ENCODE measurements around the gene WNT7B. TPM values are rescaled to one million over a fixed set of nuclear protein-coding genes. Genes with fewer than 3 reads are reported as not detected.
A peak's percentile ranks its signal among the peaks of the same experiment; 100 is the strongest.

The WNT7B gene
- polyA plus RNA-seq, 6 donors from 2014 or later, result 0.17 to 0.62 TPM; not detected in 4

- Mint-ChIP-seq H3K27me3 (peaks cover 0 to 6% (median 4%) of the 10 kb centered on the region in 3 donors), H3K4me3 (peak overlapping the region in 7 of 8 donors; percentile 85 to 94 (median 87))
These were observed 35.9 kb upstream of the WNT7B start for GRCh38 chr22:46012881-46013281.

GRCh38 chr22:46012182-46012880 is 35.4 kb upstream of the WNT7B start:
- H3K9me3 Mint-ChIP-seq, result peaks cover 0 to 12% (median 4%) of the 10 kb centered on the region in 7 donors
- DNase-seq (no peak), ATAC-seq (ENCODE audit: low read depth in 2 of 2) (no peak)
- peak overlapping the region in 5 of 8 donors; percentile 33 to 87 (median 55) for H3K4me3 Mint-ChIP-seq
- peaks cover 0 to 6% (median 4%) of the 10 kb centered on the region in 3 donors for H3K27me3 Mint-ChIP-seq
- peaks cover 3 to 16% (median 8%) of the 10 kb centered on the region in 3 donors for H3K4me1 Mint-ChIP-seq
- no peaks in the 10 kb centered on the region for H3K36me3 Mint-ChIP-seq
- H3K27ac Mint-ChIP-seq, result no peak overlapping the region

More at GRCh38 chr22:46012881-46013281, 35.9 kb upstream of the WNT7B start:
- peaks cover 0 to 12% (median 4%) of the 10 kb centered on the region in 7 donors for H3K9me3 Mint-ChIP-seq
- ATAC-seq (ENCODE audit: low read depth in 2 of 2) (no peak), DNase-seq (no peak)
- H3K27ac Mint-ChIP-seq, result peak overlapping the region in 4 of 6 donors; percentile 24 to 86 (median 49)
- peaks cover 3 to 16% (median 8%) of the 10 kb centered on the region in 3 donors for H3K4me1 Mint-ChIP-seq
- no peaks in the 10 kb centered on the region for H3K36me3 Mint-ChIP-seq

- ATAC-seq (ENCODE audit: low read depth in 2 of 2), result no peak
- Mint-ChIP-seq H3K27me3 (peaks cover 0 to 6% (median 4%) of the 10 kb centered on the region in 3 donors), H3K27ac (no peak overlapping the region), H3K9me3 (peaks cover 0 to 12% (median 4%) of the 10 kb centered on the region in 7 donors), H3K4me3 (peak overlapping the region in 4 of 8 donors; percentile 33 to 61 (median 53)), H3K36me3 (no peaks in the 10 kb centered on the region), H3K4me1 (peaks cover 3 to 16% (median 8%) of the 10 kb centered on the region in 3 donors)
- no peak for DNase-seq
These were observed 34.7 kb upstream of the WNT7B start for GRCh38 chr22:46011627-46012181.

GRCh38 chr22:46010951-46011626 is 34.1 kb upstream of the WNT7B start:
- no peak for DNase-seq
- no peak overlapping the region for H3K27ac Mint-ChIP-seq
- no peaks in the 10 kb centered on the region for H3K36me3 Mint-ChIP-seq
- H3K9me3 Mint-ChIP-seq, result peaks cover 0 to 12% (median 4%) of the 10 kb centered on the region in 7 donors
- no peak for ATAC-seq (ENCODE audit: low read depth in 2 of 2)
- peaks cover 6 to 20% (median 8%) of the 10 kb centered on the region in 3 donors for H3K4me1 Mint-ChIP-seq
- H3K27me3 Mint-ChIP-seq, result peaks cover 0 to 7% (median 6%) of the 10 kb centered on the region in 3 donors
- peak overlapping the region in 2 of 8 donors; percentile 16 to 29 for H3K4me3 Mint-ChIP-seq

- no peaks in the 10 kb centered on the region for H3K36me3 Mint-ChIP-seq
- H3K4me3 Mint-ChIP-seq, result peak overlapping the region in 2 of 8 donors; percentile 16 to 59
- H3K27me3 Mint-ChIP-seq, result peaks cover 0 to 9% (median 6%) of the 10 kb centered on the region in 3 donors
- H3K9me3 Mint-ChIP-seq, result peaks cover 0 to 12% (median 4%) of the 10 kb centered on the region in 7 donors
- ATAC-seq (ENCODE audit: low read depth in 2 of 2) (no peak), DNase-seq (no peak)
- peak overlapping the region in 1 of 6 donors; percentile 66 for H3K27ac Mint-ChIP-seq
- peaks cover 8 to 21% (median 8%) of the 10 kb centered on the region in 3 donors for H3K4me1 Mint-ChIP-seq
These were observed 33.4 kb upstream of the WNT7B start for GRCh38 chr22:46010207-46010867.

GRCh38 chr22:46009730-46010129 is 32.8 kb upstream of the WNT7B start:
- Mint-ChIP-seq H3K4me1 (peaks cover 8 to 21% (median 8%) of the 10 kb centered on the region in 3 donors), H3K27ac (no peak overlapping the region), H3K36me3 (no peaks in the 10 kb centered on the region), H3K9me3 (peaks cover 0 to 12% (median 4%) of the 10 kb centered on the region in 7 donors), H3K27me3 (peaks cover 0 to 9% (median 6%) of the 10 kb centered on the region in 3 donors), H3K4me3 (no peak overlapping the region)
- DNase-seq (no peak), ATAC-seq (ENCODE audit: low read depth in 2 of 2) (no peak)

GRCh38 chr22:46008836-46009596 is 32.1 kb upstream of the WNT7B start:
- Mint-ChIP-seq H3K36me3 (no peaks in the 10 kb centered on the region), H3K9me3 (peaks cover 0 to 12% (median 4%) of the 10 kb centered on the region in 7 donors), H3K27ac (peak overlapping the region in 2 of 6 donors; percentile 37 to 82), H3K27me3 (peaks cover 5 to 9% (median 6%) of the 10 kb centered on the region in 3 donors), H3K4me1 (peaks cover 8 to 16% (median 8%) of the 10 kb centered on the region in 3 donors), H3K4me3 (no peak overlapping the region)
- no peak for DNase-seq
- no peak for ATAC-seq (ENCODE audit: low read depth in 2 of 2)

GRCh38 chr22:46008291-46008690 is 31.3 kb upstream of the WNT7B start:
- ATAC-seq (ENCODE audit: low read depth in 2 of 2) (no peak), DNase-seq (no peak)
- Mint-ChIP-seq H3K4me1 (peaks cover 4 to 9% (median 7%) of the 10 kb centered on the region in 3 donors), H3K4me3 (no peak overlapping the region), H3K27ac (no peak overlapping the region), H3K27me3 (peaks cover 5 to 9% (median 6%) of the 10 kb centered on the region in 3 donors), H3K36me3 (no peaks in the 10 kb centered on the region), H3K9me3 (peaks cover 0 to 12% (median 4%) of the 10 kb centered on the region in 7 donors)

- H3K9me3 Mint-ChIP-seq, result peaks cover 0 to 12% (median 4%) of the 10 kb centered on the region in 7 donors
- H3K4me1 Mint-ChIP-seq, result peaks cover 4 to 5% (median 4%) of the 10 kb centered on the region in 3 donors
- H3K4me3 Mint-ChIP-seq, result no peak overlapping the region
- no peak overlapping the region for H3K27ac Mint-ChIP-seq
- ATAC-seq (ENCODE audit: low read depth in 2 of 2), result no peak
- DNase-seq, result no peak
- H3K36me3 Mint-ChIP-seq, result no peaks in the 10 kb centered on the region
- H3K27me3 Mint-ChIP-seq, result peaks cover 5 to 9% (median 6%) of the 10 kb centered on the region in 3 donors
These were observed 30.9 kb upstream of the WNT7B start for GRCh38 chr22:46007848-46008261.

- ATAC-seq (ENCODE audit: low read depth in 2 of 2), result no peak
These were observed 30.3 kb upstream of the WNT7B start for GRCh38 chr22:46007003-46007847.

GRCh38 chr22:46006379-46007002 is 29.5 kb upstream of the WNT7B start:
- no peak overlapping the region for H3K4me3 Mint-ChIP-seq
- H3K36me3 Mint-ChIP-seq, result no peaks in the 10 kb centered on the region
- H3K27me3 Mint-ChIP-seq, result peaks cover 5 to 9% (median 6%) of the 10 kb centered on the region in 3 donors
- peaks cover 0 to 12% (median 4%) of the 10 kb centered on the region in 7 donors for H3K9me3 Mint-ChIP-seq
- peaks cover 4 to 5% (median 4%) of the 10 kb centered on the region in 3 donors for H3K4me1 Mint-ChIP-seq
- peak; percentile 80 for DNase-seq
- ATAC-seq (ENCODE audit: low read depth in 2 of 2), result peak; percentile 93
- H3K27ac Mint-ChIP-seq, result no peak overlapping the region

More at GRCh38 chr22:46007003-46007847, 30.3 kb upstream of the WNT7B start:
- DNase-seq, result no peak
- peaks cover 5 to 9% (median 6%) of the 10 kb centered on the region in 3 donors for H3K27me3 Mint-ChIP-seq
- no peak overlapping the region for H3K27ac Mint-ChIP-seq
- peaks cover 4 to 5% (median 4%) of the 10 kb centered on the region in 3 donors for H3K4me1 Mint-ChIP-seq
- H3K36me3 Mint-ChIP-seq, result no peaks in the 10 kb centered on the region
- H3K9me3 Mint-ChIP-seq, result peaks cover 0 to 12% (median 4%) of the 10 kb centered on the region in 7 donors
- H3K4me3 Mint-ChIP-seq, result no peak overlapping the region

Measured in naive B cell (primary cell).